CD14-positive monocyte (primary cell): ENCODE measurements around the gene SDC4. TPM values are rescaled to one million over a fixed set of nuclear protein-coding genes. Genes with fewer than 3 reads are reported as not detected.

Experiments
- DNase-seq, 3 donors: peaks; one replicate each; pipeline ENCODE4 v3.0.0-alpha.2; 2011 to 2022
- H2AFZ ChIP-seq: 2 replicates; pipeline ENCODE4 v1.6.0; 2012; ENCODE audit warnings: mild to moderate bottlenecking, low read depth, low read length, inconsistent platforms; ENCODE audit not compliant: insufficient read depth, poor library complexity, severe bottlenecking
- H3K27ac ChIP-seq, 2 donors: 1 replicate in 1 of 2; 2 replicates in 1 of 2; pipeline ENCODE4 v1.5.1; 2012 to 2013; ENCODE audit warnings: low read length in 2 of 2, control low read depth in 1 of 2, inconsistent platforms in 1 of 2, low read depth in 1 of 2, mild to moderate bottlenecking in 1 of 2
- H3K27me3 ChIP-seq, 2 donors: one replicate each; pipeline versions ENCODE4 v1.6.0 to v1.6.1; 2011 to 2013; ENCODE audit warnings: low read length in 2 of 2; ENCODE audit not compliant: control insufficient read depth in 2 of 2, insufficient read depth in 2 of 2
- H3K36me3 ChIP-seq, 2 donors: replicated peaks in 1 of 2; 1 replicate in 1 of 2; 2 replicates in 1 of 2; pipeline versions ENCODE4 v1.5.1 to v1.6.1; 2012 to 2013; ENCODE audit warnings: low read length in 2 of 2, control low read depth in 1 of 2, inconsistent platforms in 1 of 2, mild to moderate bottlenecking in 1 of 2; ENCODE audit not compliant: insufficient read depth in 2 of 2, control insufficient read depth in 1 of 2
- H3K4me1 ChIP-seq, 2 donors: 1 replicate in 1 of 2; 2 replicates in 1 of 2; pipeline versions ENCODE4 v1.5.1 to v1.6.1; 2012 to 2013; ENCODE audit warnings: low read length in 2 of 2, control low read depth in 1 of 2, inconsistent platforms in 1 of 2, mild to moderate bottlenecking in 1 of 2, moderate library complexity in 1 of 2; ENCODE audit not compliant: insufficient read depth in 2 of 2, control insufficient read depth in 1 of 2
- H3K4me2 ChIP-seq: replicated peaks from 2 replicates; pipeline ENCODE3; 2012; ENCODE audit warnings: low read length, moderate library complexity, mild to moderate bottlenecking; ENCODE audit not compliant: poor library complexity, severe bottlenecking; ENCODE audit errors: extremely low read depth
- H3K4me3 ChIP-seq, 3 experiments: fragments of 200-600 bp in 1 of 3; sonication (generic) in 1 of 3; replicated peaks in 1 of 3; 1 replicate in 2 of 3; 2 replicates in 1 of 3; pipeline ENCODE4 v1.5.1; 2011 to 2013; ENCODE audit warnings: low read length in 3 of 3, mild to moderate bottlenecking in 3 of 3, control low read depth in 2 of 3, low read depth in 2 of 3, inconsistent platforms in 1 of 3, moderate library complexity in 1 of 3
- H3K79me2 ChIP-seq: 2 replicates; pipeline ENCODE4 v1.6.0; 2012; ENCODE audit warnings: mild to moderate bottlenecking, control low read depth, inconsistent platforms, low read length, moderate library complexity; ENCODE audit not compliant: insufficient read depth
- H3K9ac ChIP-seq: 2 replicates; pipeline ENCODE4 v1.6.0; 2017; ENCODE audit warnings: low read length, mild to moderate bottlenecking; ENCODE audit not compliant: insufficient read depth, poor library complexity, severe bottlenecking
- H3K9me3 ChIP-seq, 2 donors: replicated peaks in 1 of 2; 1 replicate in 1 of 2; 2 replicates in 1 of 2; pipeline versions ENCODE4 v1.5.1 to v1.6.1; 2012 to 2013; ENCODE audit warnings: low read length in 2 of 2, control low read depth in 1 of 2; ENCODE audit not compliant: control insufficient read depth in 1 of 2, insufficient read depth in 1 of 2
- H4K20me1 ChIP-seq: 2 replicates; pipeline ENCODE4 v1.6.0; 2012; ENCODE audit warnings: mild to moderate bottlenecking, low read length, control low read depth, moderate library complexity; ENCODE audit not compliant: insufficient read depth
- H3K27ac Mint-ChIP-seq, 7 donors: one replicate each; pipeline ENCODE4 v1.8.0; 2020; ENCODE audit warnings: mild to moderate bottlenecking in 7 of 7, mixed read lengths in 7 of 7, moderate library complexity in 6 of 7, inconsistent platforms in 2 of 7
- H3K27me3 Mint-ChIP-seq, 3 donors: one replicate each; pipeline ENCODE4 v1.8.0; 2021 to 2022; ENCODE audit warnings: low read depth in 3 of 3, mild to moderate bottlenecking in 3 of 3, mixed read lengths in 3 of 3, moderate library complexity in 3 of 3, inconsistent platforms in 1 of 3
- H3K36me3 Mint-ChIP-seq, 2 donors: one replicate each; pipeline ENCODE4 v1.8.0; 2020; ENCODE audit warnings: mixed read lengths in 2 of 2, inconsistent platforms in 1 of 2, mild to moderate bottlenecking in 1 of 2
- H3K4me1 Mint-ChIP-seq: one replicate; pipeline ENCODE4 v1.8.0; 2020; ENCODE audit warnings: mild to moderate bottlenecking, mixed read lengths
- H3K4me3 Mint-ChIP-seq, 2 donors: one replicate each; pipeline ENCODE4 v1.8.0; 2020; ENCODE audit warnings: mild to moderate bottlenecking in 2 of 2, mixed read lengths in 2 of 2, moderate library complexity in 1 of 2
- H3K9me3 Mint-ChIP-seq, 7 donors: one replicate each; pipeline ENCODE4 v1.8.0; 2020 to 2022; ENCODE audit warnings: mixed read lengths in 7 of 7, mild to moderate bottlenecking in 6 of 7, moderate library complexity in 6 of 7, inconsistent platforms in 2 of 7
- CTCF ChIP-seq: fragments of 200-600 bp; IDR thresholded peaks from one replicate; pipeline ENCODE4 v1.8.0; 2022; ENCODE audit warnings: antibody characterized with exemption, mild to moderate bottlenecking
- WGBS: methylation state at CpG from one replicate; pipeline ENCODE4 v1.1.5; 2013; ENCODE audit warnings: missing lambda C conversion rate; ENCODE audit not compliant: insufficient coverage; 5-methylcytosine and 5-hydroxymethylcytosine counted together
- intact Hi-C, 2 donors: fragments of 100-400 bp; cut with micrococcal nuclease; formaldehyde crosslinking; loops; one replicate each; pipeline versions ENCODE4 v1.15.0 to v1.15.1; 2023
- polyA plus RNA-seq, 3 donors: library from polyadenylated mRNA; depleted of rRNA in 1 of 3; unstranded in 2 of 3; stranded (reverse) in 1 of 3; fragments of 300-500 nt in 2 of 3; fragments of >200 nt in 1 of 3; fragmentation: Illumina TruSeq in 2 of 3; gene quantifications; 1 replicate in 2 of 3; 2 replicates in 1 of 3; pipeline ENCODE4 v1.2.3, GENCODE V29; 2012 to 2021

SDC4 gene
- polyA plus RNA-seq, 3 donors = 1.6 to 5.1 (median 1.9) TPM

DNA sequence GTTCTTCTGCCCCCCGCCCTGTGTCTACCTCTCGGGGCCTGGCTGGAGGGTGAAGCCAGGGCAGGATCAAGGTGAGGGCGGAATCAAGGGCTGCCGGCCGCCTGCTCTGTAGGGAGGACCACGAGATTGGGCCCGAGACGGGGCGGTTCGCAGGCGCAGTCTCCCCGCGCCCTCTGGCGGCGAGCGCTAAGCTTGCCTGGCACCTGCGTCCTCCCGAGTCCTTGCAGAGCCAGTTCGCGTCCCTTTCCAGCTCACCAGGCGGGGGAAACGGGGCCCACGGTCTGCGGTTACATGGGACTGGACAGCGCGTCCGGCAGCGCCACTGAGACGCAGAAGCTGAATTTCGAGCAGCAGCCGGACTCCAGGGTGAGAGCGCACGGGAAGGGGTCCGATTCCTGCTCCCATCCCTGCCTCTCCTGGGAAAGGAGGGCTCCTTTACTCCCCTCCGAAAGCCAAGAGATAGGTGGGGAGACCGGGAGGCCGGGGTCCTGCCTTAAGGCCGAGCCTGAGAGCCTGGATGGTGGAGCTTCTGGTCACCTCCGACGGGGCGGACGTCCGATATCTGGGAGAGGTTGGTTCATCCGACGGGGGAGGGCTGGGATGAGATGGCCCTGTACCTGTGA lies 36.5 kb downstream of the SDC4 start:
- intact Hi-C loops = no loop called here
- Mint-ChIP-seq H3K4me3 (peak overlapping the region in 1 of 2 donors; percentile 46), H3K4me1 (peaks cover 12% of the 10 kb centered on the region), H3K27ac (no peak overlapping the region), H3K36me3 (no peaks in the 10 kb centered on the region), H3K27me3 (peaks cover 45 to 69% (median 62%) of the 10 kb centered on the region in 3 donors), H3K9me3 (peaks cover 0 to 8% (median 0%) of the 10 kb centered on the region in 7 donors)
- no peak overlapping the region for H3K4me2 ChIP-seq
- whole genome bisulfite sequencing = 20% methylated on average over 38 of the region's 45 CpGs
- peak; percentile 88 for TF ChIP-seq CTCF
- no peak overlapping the region for H3K27ac ChIP-seq
- H3K36me3 ChIP-seq = no peaks in the 10 kb centered on the region
- H3K9me3 ChIP-seq = no peaks in the 10 kb centered on the region
- H3K27me3 ChIP-seq = peaks cover 0 to 34% of the 10 kb centered on the region in 2 donors
- no peak overlapping the region for H3K9ac ChIP-seq
- no peaks in the 10 kb centered on the region for H4K20me1 ChIP-seq
- H3K4me3 ChIP-seq = no peak overlapping the region
- peaks cover 3 to 7% of the 10 kb centered on the region in 2 donors for H3K4me1 ChIP-seq
- H3K79me2 ChIP-seq = no peaks in the 10 kb centered on the region
- DNase-seq = peak; percentile 25 to 52 (median 42)
- H2AFZ ChIP-seq = no peak overlapping the region

- Histone ChIP-seq H3K79me2 (no peaks in the 10 kb centered on the region), H2AFZ (no peak overlapping the region), H4K20me1 (no peaks in the 10 kb centered on the region), H3K9me3 (no peaks in the 10 kb centered on the region), H3K4me3 (no peak overlapping the region), H3K4me2 (no peak overlapping the region), H3K27me3 (peaks cover 0 to 35% of the 10 kb centered on the region in 2 donors), H3K27ac (no peak overlapping the region), H3K9ac (no peak overlapping the region), H3K36me3 (no peaks in the 10 kb centered on the region), H3K4me1 (peaks cover 3 to 7% of the 10 kb centered on the region in 2 donors)
- peaks cover 0 to 13% (median 0%) of the 10 kb centered on the region in 7 donors for H3K9me3 Mint-ChIP-seq
- no peak overlapping the region for H3K27ac Mint-ChIP-seq
- H3K27me3 Mint-ChIP-seq = peaks cover 31 to 70% (median 54%) of the 10 kb centered on the region in 3 donors
- peaks cover 8% of the 10 kb centered on the region for H3K4me1 Mint-ChIP-seq
- H3K36me3 Mint-ChIP-seq = no peaks in the 10 kb centered on the region
- no peak for TF ChIP-seq CTCF
- intact Hi-C loops = no loop called here
- no peak overlapping the region for H3K4me3 Mint-ChIP-seq
- DNase-seq = no peak
- 64% methylated on average over 1 of the region's 3 CpGs for WGBS
Measured at GRCh38 chr20:45309075-45309474, 39.1 kb downstream of the SDC4 start.
